Heart right ventricle (tissue), 16 donors: ENCODE measurements around the gene TPP2. TPM values are rescaled to one million over a fixed set of nuclear protein-coding genes. Genes with fewer than 3 reads are reported as not detected.

Experiments used
- ATAC-seq, 8 donors: fragments of 200-7000 bp; cut with Tn5 transposase; one replicate each; pipeline ENCODE4 v1.9.1; 2020; ENCODE audit warnings: mild to moderate bottlenecking in 8 of 8, moderate library complexity in 8 of 8, moderate number of reproducible peaks in 1 of 8
- DNase-seq, 2 donors: peaks; one replicate each; pipeline ENCODE4 v3.0.0-alpha.2; 2020
- H3K27ac ChIP-seq, 10 donors: fragments of 200-600 bp; sonication (generic) in 2 of 10; one replicate each; pipeline versions ENCODE4 v1.5.0 to v1.8.0; 2020 to 2022; ENCODE audit warnings: mild to moderate bottlenecking in 3 of 10
- H3K27me3 ChIP-seq, 7 donors: fragments of 200-600 bp; one replicate each; pipeline ENCODE4 v1.8.0; 2021 to 2022; ENCODE audit warnings: mild to moderate bottlenecking in 2 of 7
- H3K36me3 ChIP-seq, 9 donors: fragments of 200-600 bp; sonication (generic) in 1 of 9; one replicate each; pipeline versions ENCODE4 v1.5.0 to v1.8.0; 2020 to 2022; ENCODE audit warnings: mild to moderate bottlenecking in 2 of 9
- H3K4me1 ChIP-seq, 9 donors: fragments of 200-600 bp; sonication (generic) in 1 of 9; one replicate each; pipeline versions ENCODE4 v1.5.0 to v1.8.0; 2020 to 2022; ENCODE audit warnings: mild to moderate bottlenecking in 4 of 9
- H3K4me3 ChIP-seq, 10 donors: fragments of 200-600 bp; sonication (generic) in 2 of 10; one replicate each; pipeline versions ENCODE4 v1.5.0 to v1.8.0; 2020 to 2022; ENCODE audit warnings: mild to moderate bottlenecking in 7 of 10, moderate library complexity in 2 of 10
- H3K9me3 ChIP-seq, 11 donors: fragments of 200-600 bp in 10 of 11; sonication (generic) in 2 of 11; one replicate each; pipeline versions ENCODE4 v1.5.0 to v1.8.0; 2013 to 2022; ENCODE audit warnings: mild to moderate bottlenecking in 2 of 11, control low read depth in 1 of 11, moderate library complexity in 1 of 11
- CTCF ChIP-seq, 9 donors: fragments of 200-600 bp; sonication (generic) in 2 of 9; IDR thresholded peaks; one replicate each; pipeline versions ENCODE4 v1.5.0 to v1.8.0; 2021 to 2022; ENCODE audit warnings: antibody characterized with exemption in 9 of 9, mild to moderate bottlenecking in 5 of 9, moderate library complexity in 1 of 9
- WGBS, 2 donors: extraction: QIAGEN DNeasy Blood & Tissue Kit; methylation state at CpG; one replicate each; pipeline ENCODE4 v1.1.7; 2013; ENCODE audit warnings: inconsistent platforms in 1 of 2; 5-methylcytosine and 5-hydroxymethylcytosine counted together
- intact Hi-C, 10 donors: fragments of 100-400 bp; cut with DNase I; formaldehyde crosslinking; loops; one replicate each; pipeline versions ENCODE4 v1.11.1 to v1.14.2; 2022
- long read RNA-seq, 3 donors: library from polyadenylated mRNA; unstranded; transcript quantifications; one replicate each; pipeline ENCODE4 v2.0.0, GENCODE V29; 2020 to 2021
- polyA plus RNA-seq, 2 donors: library from polyadenylated mRNA; stranded (reverse); fragments of 200-250 nt; gene quantifications; one replicate each; pipeline ENCODE4 v1.2.3, GENCODE V29; 2013
- total RNA-seq, 10 donors: library from RNA; stranded (reverse); fragmentation: NEBNext Ultra II Directional in 3 of 10; extraction: Animal tissue kit (Norgen Biotek cat#: 25700) in 3 of 10; gene quantifications; one replicate each; pipeline versions ENCODE4 v1.2.1 to v1.2.4, GENCODE V29; 2021 to 2023
- donor health status: Arrhythmogenic right ventricular cardiomyopathy.
- donor health status: ischemic (EF 13 %, LVEDD 7.1; RV severe dilation, severe dysfunction).
- donor health status: healthy with polysubstance abuse.
- donor health status: DM: no; HTN: yes; CAD: no.
- donor health status: DM: no; HTN: no; CAD: no.
- donor health status: ischemic (EF 25% LVEDD 6.9; RV normal size, moderate dysfunction).
- donor health status: ischemic (EF 25% LVEDD 5.7; RV mildly dilated, moderate dysfunction).
- donor health status: healthy.
- donor health status: DM: yes; HTN: yes; CAD: no.
- donor health status: Ischemic cardiomyopathy.
- donor health status: ischemic (EF 35%, LVEDD 5.7; RV mildly dilated, moderate dysfunction).
- donor health status: nonischemic (EF 11% LVEDD 7.7; RV severe dilation, severe dysfunction).
- donor health status: DM: yes; HTN: yes; CAD: no.
- donor health status: PGD.
- donor health status: ischemic (EF 29% LVEDD 5.4; RV normal size, mild dysfunction).
- donor health status: nonischemic (EF 23%, LVEDD 6.1; RV moderate dilation, normal function).

The TPP2 gene
- total RNA-seq (10 to 100 TPM; 28.5 to 36.8 (median 32.6) TPM), polyA plus RNA-seq (10 to 100 TPM; 13.2 to 19.5 TPM)
- long read RNA-seq, donor 1, full-length matches to known transcripts = 22 of 52 reads
- long read RNA-seq, donor 1, partial matches to known transcripts = 26 of 52 reads
- long read RNA-seq, donor 1, other reads (novel, unspliced or antisense) = 4 of 52 reads
- long read RNA-seq, donor 2, full-length matches to known transcripts = 20 of 55 reads
- long read RNA-seq, donor 2, partial matches to known transcripts = 30 of 55 reads
- long read RNA-seq, donor 2, other reads (novel, unspliced or antisense) = 5 of 55 reads
- long read RNA-seq, donor 3, full-length matches to known transcripts = 26 of 120 reads
- long read RNA-seq, donor 3, partial matches to known transcripts = 81 of 120 reads
- long read RNA-seq, donor 3, other reads (novel, unspliced or antisense) = 13 of 120 reads

- peak; percentile 99 to 100 for DNase-seq
- H3K27ac ChIP-seq = peak within 1 kb of the TSS; percentile 93 to 99 (median 98)
- H3K36me3 ChIP-seq = peaks cover 0 to 5% (median 0%) of the 10 kb centered on the region in 9 donors
- H3K9me3 ChIP-seq = no peaks in the 10 kb centered on the region
- peaks cover 4 to 71% (median 49%) of the 10 kb centered on the region in 9 donors for H3K4me1 ChIP-seq
- peak within 1 kb of the TSS; percentile 74 to 98 (median 86) for H3K4me3 ChIP-seq
- TF ChIP-seq CTCF (IDR thresholded peaks at IDR 0.05) = no peak
- H3K27me3 ChIP-seq = no peaks in the 10 kb centered on the region
- WGBS, 2 donors = 0 to 1% methylated on average over 53 of the region's 53 CpGs
- intact Hi-C loops = loop anchor here in 5 of 10 donors (1.0 to 10.0 kb wide), 5 partner anchors 178 to 251 kb away; partner anchors contain the start of genes ERCC5 (in 2 of the 5) and TEX30 (in 2 of the 5)
- ATAC-seq = peak; percentile 98 to 99 (median 99)
Observed at GRCh38 chr13:102596147-102597028, at the start of gene TPP2. Gene TPP2 (plus strand): TSS chr13:102596986. CDS start chr13:102597039, 53 bp downstream.

- no peak overlapping the region for H3K4me3 ChIP-seq
- peaks cover 0 to 6% (median 0%) of the 10 kb centered on the region in 7 donors for H3K27me3 ChIP-seq
- H3K27ac ChIP-seq = no peak overlapping the region
- no peaks in the 10 kb centered on the region for H3K4me1 ChIP-seq
- no peak for DNase-seq
- TF ChIP-seq CTCF (IDR thresholded peaks at IDR 0.05) = no peak
- no peak for ATAC-seq
- intact Hi-C loops = no loop called here
- no peaks in the 10 kb centered on the region for H3K36me3 ChIP-seq
- H3K9me3 ChIP-seq = peaks cover 0 to 6% (median 0%) of the 10 kb centered on the region in 11 donors
Observed at GRCh38 chr13:102548811-102549210, 48.0 kb upstream of the TPP2 start.

- Histone ChIP-seq H3K36me3 (no peaks in the 10 kb centered on the region), H3K9me3 (peaks cover 0 to 1% (median 0%) of the 10 kb centered on the region in 11 donors), H3K4me1 (no peaks in the 10 kb centered on the region), H3K4me3 (no peak overlapping the region), H3K27me3 (peaks cover 0 to 6% (median 0%) of the 10 kb centered on the region in 7 donors), H3K27ac (no peak overlapping the region)
- DNase-seq (no peak), ATAC-seq (no peak)
- 67 to 68% methylated on average over 7 of the region's 7 CpGs for WGBS, 2 donors
- intact Hi-C loops = loop anchor here in 8 of 10 donors (5.0 to 10.0 kb wide), 9 partner anchors 406 to 1406 kb away; no protein-coding TSS in a partner anchor
- TF ChIP-seq CTCF (IDR thresholded peaks at IDR 0.05) = no peak
Observed at GRCh38 chr13:102550507-102550906, 46.3 kb upstream of the TPP2 start.
